Measurements from ENCODE around the gene PRTN3.

Gene PRTN3, protein sequence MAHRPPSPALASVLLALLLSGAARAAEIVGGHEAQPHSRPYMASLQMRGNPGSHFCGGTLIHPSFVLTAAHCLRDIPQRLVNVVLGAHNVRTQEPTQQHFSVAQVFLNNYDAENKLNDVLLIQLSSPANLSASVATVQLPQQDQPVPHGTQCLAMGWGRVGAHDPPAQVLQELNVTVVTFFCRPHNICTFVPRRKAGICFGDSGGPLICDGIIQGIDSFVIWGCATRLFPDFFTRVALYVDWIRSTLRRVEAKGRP

DNA sequence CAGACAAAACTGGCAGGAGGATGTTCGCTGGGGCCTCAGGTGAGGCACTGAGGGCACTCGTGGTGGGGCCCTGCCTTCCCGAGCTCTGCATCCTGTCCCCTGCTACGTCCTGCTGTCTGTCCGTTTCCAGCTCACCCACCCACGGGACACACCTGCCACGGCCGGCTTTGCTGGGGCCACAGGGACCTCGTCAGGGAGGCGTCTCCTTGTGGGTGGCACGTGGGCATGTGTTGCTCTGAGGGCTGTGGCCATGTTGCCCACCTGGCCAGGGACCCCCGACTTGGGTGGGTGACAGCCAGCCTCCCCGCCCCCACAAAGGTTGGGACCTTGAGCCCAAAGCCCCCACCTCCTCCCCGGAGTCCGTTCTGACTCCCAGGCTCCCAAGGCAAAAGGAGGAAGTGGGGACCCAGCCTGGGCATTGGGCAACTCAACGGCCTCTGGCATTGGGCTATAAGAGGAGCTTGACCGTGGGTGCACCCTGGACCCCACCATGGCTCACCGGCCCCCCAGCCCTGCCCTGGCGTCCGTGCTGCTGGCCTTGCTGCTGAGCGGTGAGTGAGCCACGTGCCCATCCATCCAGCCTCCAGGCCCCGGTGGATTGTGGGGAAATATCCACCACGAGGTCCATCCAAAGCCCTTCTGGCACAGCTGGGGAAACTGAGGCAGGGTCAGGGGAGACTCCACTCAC is at the start of gene PRTN3:
TSS of gene PRTN3 (plus strand) at position 481 of the 688 bp plus-strand sequence. CDS start at position 491, 10 bp downstream.
- DNase-seq, result no peak

DNA sequence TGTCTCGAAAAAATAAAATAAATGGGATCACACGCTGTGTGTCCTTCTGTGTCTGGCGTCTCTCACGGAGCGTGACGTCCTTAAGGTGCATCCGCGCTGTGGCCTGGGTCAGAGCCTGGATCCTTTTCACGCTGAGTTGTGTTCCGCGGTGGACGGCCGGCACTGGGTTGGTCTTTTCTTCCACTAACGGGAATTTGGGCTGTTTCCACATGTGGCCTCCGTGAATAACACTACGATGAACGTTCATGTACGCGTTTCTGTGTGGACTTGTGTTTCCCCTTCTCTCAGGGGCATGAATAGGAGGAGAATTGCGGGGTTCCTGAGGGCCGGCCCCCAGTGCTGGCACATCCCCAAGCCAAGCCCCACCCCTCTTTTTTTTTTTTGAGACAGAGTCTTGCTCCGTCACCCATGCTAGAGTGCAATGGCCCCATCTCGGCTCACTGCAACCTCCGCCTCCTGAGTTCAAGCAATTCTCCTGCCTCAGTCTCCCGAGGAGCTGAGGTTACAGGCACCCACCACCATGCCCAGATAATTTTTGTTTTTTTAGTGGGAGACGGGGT is 49.7 kb upstream of the PRTN3 start:
- DNase-seq, result no peak

DNA sequence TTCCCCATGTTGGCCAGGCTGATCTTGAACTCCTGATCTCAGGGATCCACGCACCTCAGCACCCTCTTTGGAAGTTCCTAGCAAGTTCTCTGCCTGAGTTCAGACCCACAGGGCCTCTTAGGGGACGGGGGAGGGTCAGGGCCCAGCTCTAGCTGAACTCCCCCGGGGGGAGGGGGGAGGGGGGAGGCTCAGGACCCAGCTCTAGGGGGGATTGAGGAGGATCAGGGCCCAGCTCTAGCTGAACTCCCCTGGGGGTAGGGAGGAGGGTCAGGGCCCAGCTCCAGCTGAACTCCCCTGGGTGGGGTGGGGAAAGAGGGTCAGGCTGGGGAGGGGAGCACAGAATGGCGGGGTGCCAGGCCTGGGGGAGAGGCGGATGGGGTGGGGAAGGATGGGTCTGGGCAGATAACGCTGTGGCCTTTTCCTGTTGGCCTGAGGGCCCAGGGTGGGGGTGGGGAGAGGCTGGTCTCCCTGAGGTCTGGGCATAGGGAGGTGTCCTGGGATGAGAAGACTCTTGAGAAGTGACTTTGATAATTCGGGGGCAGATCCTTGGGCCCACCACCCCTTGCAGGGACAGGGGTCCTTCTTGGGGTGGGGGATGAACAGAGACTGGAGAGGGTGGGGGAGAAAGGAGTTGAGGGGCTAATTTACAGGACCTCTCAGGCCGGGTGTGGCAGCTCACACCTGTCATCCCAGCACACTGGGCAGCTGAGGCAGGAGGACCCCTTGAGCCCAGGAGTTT is 49.1 kb upstream of the PRTN3 start:
- no peak for DNase-seq

DNA sequence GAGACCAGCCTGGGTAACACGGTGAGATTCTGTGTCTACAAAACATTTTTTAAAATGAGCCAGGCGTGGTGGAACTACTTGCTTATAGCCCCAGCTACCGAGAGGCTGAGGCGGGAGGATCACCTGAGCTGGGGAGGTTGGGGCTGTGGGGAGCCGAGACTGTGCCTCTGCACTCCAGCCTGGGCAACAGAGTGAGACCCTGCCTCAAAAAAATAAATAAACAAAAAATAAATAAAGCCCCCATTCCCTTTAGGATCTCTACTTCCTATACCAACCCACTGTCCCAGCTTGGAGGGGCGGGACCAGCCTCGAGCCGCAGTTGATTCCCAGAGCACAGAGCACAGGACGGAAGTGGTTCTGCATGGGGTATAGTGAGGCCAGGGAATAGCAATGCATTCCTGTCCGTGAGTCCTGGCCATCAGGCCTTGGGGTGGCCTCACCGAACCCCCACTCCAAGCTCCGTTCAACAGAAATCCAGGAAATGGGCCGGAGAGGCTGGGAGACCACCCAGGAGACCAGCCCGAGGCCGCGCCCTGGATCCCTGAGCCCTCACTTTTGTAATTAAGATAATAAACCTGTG is 48.4 kb upstream of the PRTN3 start:
- DNase-seq, result no peak

DNA sequence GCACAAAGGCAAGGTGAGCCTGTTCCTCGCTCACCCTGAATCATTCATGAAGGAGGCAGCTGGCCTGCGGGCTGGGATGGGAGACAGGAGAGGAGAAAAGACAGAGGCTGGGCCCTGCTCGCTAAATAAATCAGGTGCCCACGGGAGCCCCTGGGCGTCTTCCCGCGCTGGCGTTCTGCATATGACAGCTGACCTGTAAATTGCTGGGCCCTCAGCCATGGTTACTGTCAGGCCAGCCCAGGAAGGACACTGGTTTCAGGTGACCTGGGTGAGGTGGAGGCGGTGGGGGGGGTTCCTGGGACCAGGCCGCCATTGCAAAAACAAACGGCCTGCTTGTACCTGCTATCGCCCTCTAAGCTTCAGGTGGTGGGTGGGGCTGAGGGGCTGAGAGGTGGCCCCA is 47.0 kb upstream of the PRTN3 start:
- no peak for DNase-seq

DNA sequence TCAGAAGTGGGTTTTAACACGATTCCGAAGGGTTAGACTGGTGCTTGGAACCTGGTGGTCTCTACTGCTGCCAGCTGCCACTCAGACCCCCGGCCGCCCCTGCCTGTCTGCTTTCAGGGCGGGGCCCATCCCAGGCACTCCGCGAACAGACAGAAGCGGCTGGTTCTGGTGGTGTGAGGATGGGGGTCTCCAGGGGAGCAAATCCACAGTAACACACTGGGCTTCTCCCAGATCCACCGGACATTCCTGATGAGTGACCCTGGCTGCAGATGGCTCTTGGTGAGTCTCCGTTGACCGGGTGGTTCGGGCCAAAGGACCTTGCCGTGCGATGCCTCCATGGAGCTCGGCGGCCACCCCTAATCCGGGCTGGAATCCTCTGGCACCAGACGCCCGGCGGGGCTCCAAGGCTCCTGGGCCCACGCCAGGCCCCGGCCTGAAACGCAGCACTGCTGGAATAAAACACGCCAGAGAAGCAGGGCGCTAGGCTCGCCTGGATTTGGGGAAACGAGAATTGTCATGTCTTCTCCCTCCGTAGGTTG is 45.7 kb upstream of the PRTN3 start:
- no peak for DNase-seq

DNA sequence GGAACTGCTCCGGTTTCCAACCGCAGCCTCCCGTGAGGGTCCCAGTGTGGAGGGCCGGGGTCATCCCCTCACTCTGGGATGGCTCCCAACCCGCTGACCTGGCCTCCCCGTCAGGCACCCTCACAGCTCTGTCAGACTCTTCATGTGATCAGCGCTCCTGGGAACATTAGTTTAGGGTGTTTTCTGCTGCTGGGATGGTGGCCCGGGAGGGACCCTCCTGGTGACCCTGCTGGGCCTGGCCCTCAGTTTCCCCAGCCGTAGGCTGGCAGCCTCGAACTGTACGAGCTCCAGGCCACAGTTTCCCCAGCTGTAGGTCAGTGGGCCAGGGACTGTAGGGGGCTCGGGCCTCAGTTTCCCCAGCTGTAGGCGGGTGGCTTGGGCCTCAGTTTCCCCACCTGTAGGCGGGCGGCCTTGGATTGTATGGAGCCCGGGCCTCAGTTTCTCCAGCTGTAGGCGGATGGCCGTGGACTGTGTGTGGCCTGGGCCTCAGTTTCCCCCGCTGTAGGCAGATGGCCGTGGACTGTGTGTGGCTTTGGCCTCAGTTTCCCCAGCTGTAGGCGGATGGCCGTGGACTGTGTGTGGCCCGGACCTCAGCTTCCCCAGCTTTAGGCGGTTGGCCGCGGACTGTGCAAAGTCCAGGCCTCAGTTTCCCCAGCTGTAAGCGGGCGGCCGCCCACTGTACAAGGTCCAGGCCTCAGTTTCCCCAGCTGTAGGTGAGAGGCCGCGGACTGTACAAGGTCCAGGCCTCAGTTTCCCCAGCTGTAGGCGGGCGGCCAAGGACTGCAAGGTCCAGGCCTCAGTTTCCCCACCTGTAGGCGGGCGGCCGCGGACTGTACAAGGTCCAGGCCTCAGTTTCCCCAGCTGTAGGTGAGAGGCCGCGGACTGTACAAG is 44.9 kb upstream of the PRTN3 start:
- no peak for DNase-seq

DNA sequence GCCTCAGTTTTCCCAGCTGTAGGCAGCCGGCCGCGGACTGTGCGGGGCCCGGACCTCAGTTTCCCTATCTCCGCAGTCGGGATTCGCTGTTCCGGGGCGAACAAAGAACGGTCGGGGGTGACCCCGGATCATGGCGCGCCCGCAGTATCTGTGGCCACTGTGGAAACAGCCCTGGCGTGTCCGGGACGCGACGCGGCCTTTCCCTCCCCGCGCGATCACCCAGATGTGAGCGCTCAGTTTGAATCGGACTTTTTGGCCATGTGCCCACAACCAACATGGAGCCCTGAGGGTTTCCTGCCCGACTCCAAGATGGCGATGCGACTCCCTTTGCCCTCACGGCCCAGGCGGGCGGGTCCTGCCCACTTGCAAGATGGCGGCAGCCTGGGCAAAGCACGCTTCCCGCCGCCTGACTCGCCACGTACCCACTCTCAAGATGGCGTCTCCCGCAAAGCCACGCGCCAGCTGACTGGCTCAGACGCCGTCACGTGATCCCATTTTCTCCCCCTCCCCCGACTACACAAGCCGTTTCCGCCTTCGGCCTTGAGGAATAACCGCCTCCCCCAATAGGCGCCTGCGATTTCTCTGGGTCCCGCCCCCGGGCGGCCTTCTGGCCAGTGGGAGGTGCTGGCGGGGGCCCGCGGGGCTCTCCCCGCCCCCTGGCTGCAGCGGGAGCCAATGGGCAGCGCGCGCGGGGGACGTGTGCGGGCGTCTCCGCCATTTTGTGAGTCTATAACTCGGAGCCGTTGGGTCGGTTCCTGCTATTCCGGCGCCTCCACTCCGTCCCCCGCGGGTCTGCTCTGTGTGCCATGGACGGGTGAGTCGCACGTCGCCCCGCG is 43.9 kb upstream of the PRTN3 start, which contains the start of gene PTBP1:
TSS of gene PTBP1 (plus strand) at position 761 of the 836 bp plus-strand sequence. CDS start at position 807, 46 bp downstream.
- peak; percentile 99 for DNase-seq

DNA sequence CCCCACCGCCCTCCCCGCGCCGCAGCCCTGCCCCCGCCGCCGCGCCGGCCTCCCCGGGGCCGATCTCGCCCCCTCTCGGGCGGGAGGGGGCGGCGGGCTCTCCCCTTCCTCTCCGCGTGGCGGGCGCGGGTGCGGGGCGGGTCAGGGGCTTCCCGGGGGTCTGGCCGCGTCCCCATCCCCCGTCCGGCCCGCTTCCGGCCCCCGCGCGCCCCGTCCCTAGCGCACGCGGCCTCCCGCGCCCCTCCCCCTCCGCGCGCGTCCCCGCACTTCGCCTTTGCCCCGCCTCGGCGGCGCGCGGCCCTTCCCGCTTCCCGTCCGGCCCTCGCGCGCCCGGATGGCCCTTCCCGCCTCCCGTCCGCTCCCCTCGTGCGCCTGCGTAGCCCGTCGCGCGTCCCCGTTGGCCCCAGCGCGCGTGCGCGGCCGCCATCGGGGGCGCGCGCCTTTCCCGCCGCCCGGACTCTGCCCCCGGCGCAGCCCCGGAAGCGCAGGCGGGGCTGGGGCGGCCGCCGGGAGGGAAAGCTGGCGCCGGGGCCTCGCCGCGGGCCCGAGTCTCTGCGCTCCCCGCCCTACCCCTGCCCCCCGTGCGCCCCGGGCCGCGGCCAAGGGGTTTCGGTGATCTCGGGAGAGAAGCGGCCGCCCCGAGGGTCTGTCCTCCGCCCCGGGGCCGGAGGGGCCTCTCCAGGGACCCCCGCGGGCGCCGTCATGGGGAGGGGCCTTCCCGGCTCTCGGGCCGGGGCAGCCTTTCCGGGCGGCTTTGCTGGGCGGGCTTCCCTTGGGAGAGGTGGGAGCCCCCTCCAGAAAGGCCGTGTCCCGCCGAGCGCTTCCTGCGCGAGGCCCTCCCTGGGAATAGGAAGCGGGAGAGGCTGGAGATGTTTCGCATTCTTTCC is 43.0 kb upstream of the PRTN3 start:
- DNase-seq, result peak; percentile 79

DNA sequence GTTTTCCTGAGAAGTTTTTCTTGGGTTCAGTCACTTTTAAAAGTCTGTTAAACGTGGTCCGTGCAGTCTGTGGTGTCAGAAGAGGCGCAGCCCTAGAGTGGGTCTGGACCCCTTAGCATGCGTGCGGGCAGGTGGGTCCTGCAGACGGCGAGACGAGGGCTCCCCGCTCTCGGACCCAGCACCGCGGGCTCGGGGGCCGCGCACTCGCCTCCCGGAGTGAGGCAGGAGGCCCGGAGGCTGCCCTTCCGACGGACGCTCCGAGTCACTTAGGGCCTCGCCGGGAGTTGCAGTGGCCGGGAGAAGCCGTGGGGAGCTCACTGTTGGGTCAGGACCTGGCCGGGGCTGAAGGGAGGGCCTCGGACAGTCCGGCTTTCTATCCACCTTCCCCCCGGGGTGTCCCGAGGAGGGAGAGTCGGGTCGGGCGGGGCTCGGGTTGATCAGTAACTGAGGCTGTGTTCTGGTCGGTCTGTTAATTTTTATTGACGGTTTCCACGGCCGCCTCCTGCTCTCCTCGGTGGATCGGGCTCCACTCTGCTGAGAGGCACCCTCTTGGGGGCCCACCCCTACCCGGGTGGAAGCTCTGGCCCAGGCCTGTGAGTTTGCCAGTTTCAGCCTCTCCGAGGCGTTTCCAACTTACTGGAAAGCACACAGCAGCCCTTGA is 42.3 kb upstream of the PRTN3 start:
- peak; percentile 58 for DNase-seq

DNA sequence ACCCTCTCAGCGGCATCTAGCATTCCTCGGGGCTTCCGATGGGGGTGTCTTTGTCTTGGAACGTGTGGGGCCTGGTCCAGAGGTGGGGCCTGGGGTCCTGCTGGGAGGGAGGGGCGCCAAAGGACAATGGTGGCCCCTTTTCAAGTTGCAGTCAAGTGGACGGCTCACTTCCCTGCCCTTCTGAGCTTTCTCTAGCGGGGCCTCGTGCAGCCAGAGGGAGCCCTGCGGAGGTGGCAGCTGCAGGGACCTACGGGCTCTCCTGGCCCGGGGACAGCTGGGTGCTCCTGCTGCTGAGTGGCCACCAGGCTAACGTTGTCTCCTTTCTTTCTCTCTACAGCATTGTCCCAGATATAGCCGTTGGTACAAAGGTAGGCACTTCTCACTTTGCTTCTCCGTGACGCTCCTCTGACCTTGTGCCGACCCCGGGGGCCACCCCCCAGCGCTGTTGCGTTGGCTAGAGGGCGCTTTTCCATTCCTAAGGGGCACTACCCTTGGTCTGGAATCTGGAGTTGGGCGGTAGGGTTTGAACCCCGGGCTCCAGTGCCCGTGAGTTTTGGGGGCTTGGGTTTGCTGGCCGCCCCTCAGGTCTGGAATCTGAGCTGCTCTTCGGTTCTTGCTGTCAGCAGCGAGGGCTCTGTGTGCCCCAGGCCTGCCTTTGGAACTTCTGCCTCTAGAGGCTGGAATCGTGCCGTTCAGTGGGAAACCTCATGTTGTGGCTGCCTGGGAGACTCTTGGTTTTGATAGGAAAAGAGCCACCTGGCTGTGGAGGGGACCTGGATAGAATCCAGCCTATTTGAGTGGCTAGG is 41.5 kb upstream of the PRTN3 start:
- DNase-seq, result peak; percentile 53

DNA sequence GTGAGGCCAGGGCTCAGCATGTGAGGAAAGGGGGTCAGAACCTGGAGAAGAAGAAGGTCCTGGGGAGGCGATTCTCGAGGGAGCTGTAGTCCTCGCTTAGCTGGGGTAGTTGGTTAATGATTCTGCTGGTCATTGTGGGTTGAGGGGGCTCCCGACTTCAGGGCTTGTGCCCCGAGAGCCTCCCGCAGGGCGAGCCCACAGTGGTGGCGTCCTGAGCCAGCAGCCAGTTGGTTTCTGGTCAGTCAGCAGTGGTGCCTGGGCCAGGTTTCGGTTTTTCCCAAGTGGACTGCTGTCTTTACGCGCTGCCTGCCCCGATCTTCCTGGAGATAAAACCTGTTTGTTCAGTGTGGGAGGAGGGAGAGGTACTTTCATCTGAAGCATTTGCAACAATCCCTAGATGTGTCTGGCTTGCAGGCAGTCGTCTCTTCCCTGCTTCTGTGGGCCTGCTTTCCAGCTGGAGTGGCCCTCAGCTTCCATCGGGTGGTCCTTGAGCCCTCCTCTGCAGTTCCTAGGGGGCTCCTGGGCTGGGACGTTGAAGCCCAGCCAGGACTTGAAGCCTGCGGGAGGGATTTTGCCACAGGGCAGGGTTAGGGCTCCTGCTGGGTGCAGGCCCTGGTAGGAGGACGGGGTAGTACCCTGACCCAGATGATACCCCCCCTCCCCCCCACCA is 40.3 kb upstream of the PRTN3 start:
- no peak for DNase-seq

DNA sequence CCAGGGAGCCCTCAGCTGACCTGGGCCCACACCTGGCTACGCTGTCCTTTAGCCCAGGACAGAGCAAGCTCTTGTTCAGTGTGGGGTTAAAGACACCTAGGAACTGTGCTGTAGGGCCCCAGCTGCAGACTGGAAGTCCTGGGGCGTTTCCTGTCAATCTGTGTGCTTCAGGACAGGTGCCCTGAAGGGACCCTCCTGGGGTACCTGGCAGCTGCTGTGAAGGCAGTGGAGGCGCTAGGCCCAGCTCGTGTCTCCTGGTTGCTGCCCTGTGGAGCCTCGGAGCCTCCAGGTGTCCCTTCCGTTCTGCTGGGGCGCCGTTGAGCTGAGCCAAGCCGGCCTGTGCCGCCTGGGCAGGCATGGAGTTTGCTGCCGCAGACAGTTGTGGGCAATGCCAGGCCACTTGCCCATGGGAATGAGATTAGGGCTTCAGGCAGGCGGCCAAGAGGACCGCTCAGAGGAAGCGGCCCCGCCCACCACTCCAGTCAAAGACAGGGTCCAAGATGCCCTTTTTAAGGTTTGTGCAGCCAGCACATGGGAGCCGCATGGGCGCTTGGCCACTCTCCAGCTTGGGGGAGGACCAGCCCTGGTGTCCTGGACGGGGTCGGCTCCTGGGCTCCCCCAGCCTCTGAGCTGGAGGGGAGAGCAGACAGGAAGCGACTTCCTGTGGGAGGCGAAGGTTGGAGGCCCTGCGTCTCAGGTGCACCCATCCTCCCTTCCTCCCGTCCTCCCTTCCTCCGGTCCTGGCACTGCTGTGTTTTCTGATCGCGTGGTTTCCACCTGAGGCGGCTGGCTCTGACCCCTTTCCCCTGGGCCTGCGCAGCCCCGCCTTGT is 39.6 kb upstream of the PRTN3 start:
- no peak for DNase-seq

DNA sequence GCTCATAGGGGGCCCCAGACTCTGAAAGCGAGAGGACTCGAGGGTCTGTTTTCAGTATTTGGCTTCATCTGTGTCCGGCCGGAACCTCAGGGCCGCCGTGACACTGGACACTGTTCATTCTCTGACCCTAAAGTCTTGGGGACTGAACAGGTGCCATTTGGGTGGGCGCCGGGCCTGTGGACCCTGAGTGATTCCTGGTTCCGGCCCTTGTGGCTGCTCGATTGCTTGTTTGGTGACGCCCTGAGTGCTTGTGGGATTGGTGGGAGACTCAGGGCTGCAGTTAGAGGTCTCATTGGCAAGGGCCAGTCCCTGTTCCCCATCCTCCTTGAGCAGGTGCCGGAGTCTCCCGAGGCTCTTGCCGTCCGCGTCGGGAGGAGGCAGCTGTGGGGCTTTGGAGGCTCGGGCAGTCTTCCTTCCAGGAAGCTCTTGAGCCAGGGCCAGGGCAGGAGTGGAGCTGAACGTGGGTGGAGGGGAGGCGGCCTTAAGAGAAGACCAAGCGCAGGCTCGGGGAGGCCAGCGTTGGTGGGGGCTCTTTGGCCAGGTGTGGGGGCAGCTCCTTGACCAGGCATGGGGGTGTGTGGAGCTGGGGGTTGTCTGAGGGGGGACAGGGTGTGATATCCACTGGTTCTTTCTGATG is 38.8 kb upstream of the PRTN3 start:
- DNase-seq, result no peak

DNA sequence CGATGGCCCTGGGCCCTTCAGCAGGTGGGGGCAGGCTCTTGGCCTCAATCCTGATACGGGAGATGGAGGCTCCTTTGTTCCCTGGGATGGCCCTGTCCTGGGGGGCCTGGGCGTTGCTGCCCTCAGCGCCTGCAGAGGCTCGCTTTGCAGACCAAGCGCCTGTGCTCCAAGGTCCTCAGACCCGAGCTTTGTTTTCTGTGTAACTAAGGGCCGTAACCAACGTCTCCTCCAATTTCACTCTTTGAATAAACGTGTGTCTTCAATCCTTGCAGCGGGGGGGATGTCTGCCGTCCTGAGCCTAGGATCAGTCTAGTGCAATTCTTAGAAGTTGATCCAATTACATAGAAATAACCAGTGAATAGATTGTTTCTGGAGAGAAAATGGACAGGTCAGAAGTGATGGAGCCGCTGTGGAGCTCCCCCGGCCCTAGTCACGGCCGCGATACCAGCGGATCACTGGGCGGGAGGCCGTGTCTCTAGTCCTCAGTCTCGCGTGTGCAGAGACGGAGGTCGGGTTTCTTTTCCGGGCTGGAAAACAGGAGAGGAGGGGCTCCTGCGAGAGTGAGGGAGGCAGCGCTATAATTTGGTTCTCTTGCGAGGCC is 38.2 kb upstream of the PRTN3 start:
- no peak for DNase-seq

DNA sequence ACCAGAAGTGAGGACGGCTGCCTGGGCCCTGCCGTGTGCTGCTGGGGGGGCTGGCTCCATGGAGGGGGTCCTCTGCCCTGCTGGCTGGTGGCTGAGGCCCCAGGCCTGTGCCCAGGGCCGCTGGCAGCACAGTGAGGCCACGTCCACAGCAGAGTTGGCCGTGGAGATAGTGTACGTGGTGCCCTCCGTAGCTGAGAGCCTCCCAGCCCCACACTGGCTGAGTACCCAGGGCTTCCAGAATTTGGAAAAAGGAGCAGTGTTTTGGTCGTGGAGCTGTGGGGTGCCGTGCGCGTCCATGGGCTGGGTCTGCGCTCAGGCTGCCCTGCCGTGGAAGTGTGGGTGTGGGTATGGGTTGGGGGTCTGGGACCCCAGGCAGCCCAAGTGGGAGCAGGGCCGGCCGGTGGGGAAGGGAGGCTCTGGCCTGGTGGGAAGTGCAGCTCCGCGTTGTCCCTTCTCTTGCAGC is 37.7 kb upstream of the PRTN3 start:
- DNase-seq, result no peak
